Measurements from ENCODE around the gene KRTAP2-2. TPM values are rescaled to one million over a fixed set of nuclear protein-coding genes. Genes with fewer than 3 reads are reported as not detected.
"Not testable (repeated sequence)": the region's sequence is repeated elsewhere in the genome, so short reads cannot be mapped to it uniquely, and the experiment has no call there.

KRTAP2-2 gene, protein sequence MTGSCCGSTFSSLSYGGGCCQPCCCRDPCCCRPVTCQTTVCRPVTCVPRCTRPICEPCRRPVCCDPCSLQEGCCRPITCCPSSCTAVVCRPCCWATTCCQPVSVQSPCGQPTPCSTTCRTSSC
- total RNA-seq (not detected in 2 replicates), polyA plus RNA-seq (not detected in 2 replicates), polyA minus RNA-seq (not detected in 2 replicates), Bru-seq, nascent RNA (not detected), BruChase-seq, experiment 1, labeled RNA remaining after a 6-hour chase (not detected), BruChase-seq, experiment 2, labeled RNA remaining after a 2-hour chase (not detected)
- not detected in 2 replicates for polyA plus RNA-seq (2011; cell fraction: cytosol; rRNA removed)
- polyA plus RNA-seq (2011; cell fraction: nucleus; rRNA removed): not detected in 2 replicates
- not detected in 2 replicates for polyA plus RNA-seq (2012)
- not detected for polyA minus RNA-seq (2011; cell fraction: cytosol; rRNA and poly(A)+ RNA removed)
- polyA minus RNA-seq (2011; cell fraction: nucleus; rRNA and poly(A)+ RNA removed): not detected in 2 replicates
- long read RNA-seq: 0 reads

DNA sequence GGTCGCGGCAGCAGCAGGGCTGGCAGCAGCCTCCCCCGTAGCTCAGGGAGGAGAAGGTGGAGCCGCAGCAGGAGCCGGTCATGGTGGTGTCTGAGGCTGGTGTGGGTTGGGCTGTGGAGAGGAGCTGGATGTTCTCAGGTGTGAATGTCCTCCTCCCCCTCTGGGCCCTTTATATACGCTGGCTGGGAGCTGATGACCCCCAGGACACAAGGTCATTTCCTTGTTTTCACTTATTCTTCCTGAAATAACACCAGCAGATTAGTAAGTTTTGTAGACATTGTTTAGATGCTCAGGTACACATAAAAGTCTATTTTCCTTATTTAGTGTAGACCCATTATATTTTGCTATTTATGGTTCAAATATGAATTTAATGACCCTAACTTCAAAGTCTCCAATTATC lies at the start of gene KRTAP2-2:
Gene KRTAP2-2 (minus strand): TSS at position 101 of the 400 bp plus-strand sequence. CDS start 19 bp downstream, at position 82.
- H3K4me2 ChIP-seq (ENCODE audit: insufficient read depth, low read length); H3K4me3 ChIP-seq (replicated peaks in 1 of 3; ENCODE audit: insufficient read depth in 1 of 3, low read depth in 1 of 3, low read length in 3 of 3); POLR2A ChIA-PET; H3K27ac ChIP-seq (ENCODE audit: insufficient read depth, low read depth, low read length); H4K20me1 ChIP-seq (replicated peaks; ENCODE audit: control insufficient read depth, extremely low read depth, insufficient read depth, low read length); H2AFZ ChIP-seq (ENCODE audit: low read depth, low read length); DNase-seq (ENCODE audit: low read depth, low spot score); H3K9ac ChIP-seq (replicated peaks; ENCODE audit: extremely low read depth, insufficient read depth, low read length); H3K27me3 ChIP-seq (ENCODE audit: control insufficient read depth in 2 of 2, insufficient read depth in 2 of 2, low read length in 2 of 2); FAIRE-seq; dilution Hi-C loops (cut with MboI; ENCODE audit: extremely low pct_ligation_motif_present, low sequenced_read_pairs); H3K79me2 ChIP-seq (ENCODE audit: control insufficient read depth, insufficient read depth, low read length); CTCF ChIA-PET; H3K36me3 ChIP-seq (ENCODE audit: control insufficient read depth in 2 of 2, extremely low read depth in 1 of 2, insufficient read depth in 2 of 2, low read length in 2 of 2); H3K4me1 ChIP-seq (ENCODE audit: control insufficient read depth, extremely low read depth, insufficient read depth, low read length); H3K9me1 ChIP-seq (replicated peaks; ENCODE audit: control insufficient read depth, extremely low read depth, insufficient read depth, low read length); H3K9me3 ChIP-seq (replicated peaks; ENCODE audit: control insufficient read depth, insufficient read depth, low read length); intact Hi-C loops (cut with micrococcal nuclease); BruUV-seq (replicated peaks): not testable (repeated sequence)

DNA sequence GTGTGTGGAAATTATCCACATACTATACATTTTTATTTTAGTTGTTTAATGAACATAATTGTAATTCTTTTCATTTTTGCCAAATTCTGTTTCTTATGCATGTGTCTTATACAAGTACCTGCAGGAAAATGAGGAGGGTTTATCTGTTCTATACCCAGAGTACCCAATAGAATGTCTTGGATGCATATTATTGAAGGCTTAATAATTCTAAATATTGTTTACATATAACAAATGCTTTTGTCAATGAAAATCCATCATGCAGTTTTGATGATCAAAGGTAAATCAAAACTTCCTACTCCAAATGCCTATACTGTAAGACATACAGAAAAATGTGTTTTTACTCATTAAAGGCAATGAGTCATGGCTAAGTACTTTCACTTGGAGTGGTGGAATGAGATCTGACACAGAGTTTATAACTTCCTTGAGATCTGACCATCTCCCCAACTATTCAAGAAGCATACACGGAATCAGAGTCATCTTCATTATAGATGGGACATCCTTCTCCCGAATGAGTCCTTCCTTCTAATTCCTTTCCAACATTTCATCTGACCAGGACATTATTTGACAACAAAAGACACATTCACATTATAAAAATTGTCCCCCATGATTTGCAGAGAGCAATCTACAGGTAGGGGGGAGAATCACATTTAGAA lies 49.5 kb upstream of the KRTAP2-2 start:
- DNase-seq (ENCODE audit: low read depth, low spot score); H3K79me2 ChIP-seq (ENCODE audit: control insufficient read depth, insufficient read depth, low read length); H3K4me3 ChIP-seq (replicated peaks in 1 of 3; ENCODE audit: insufficient read depth in 1 of 3, low read depth in 1 of 3, low read length in 3 of 3); CTCF ChIA-PET; FAIRE-seq; H4K20me1 ChIP-seq (replicated peaks; ENCODE audit: control insufficient read depth, extremely low read depth, insufficient read depth, low read length); H3K4me1 ChIP-seq (ENCODE audit: control insufficient read depth, extremely low read depth, insufficient read depth, low read length); H3K9me1 ChIP-seq (replicated peaks; ENCODE audit: control insufficient read depth, extremely low read depth, insufficient read depth, low read length); dilution Hi-C loops (cut with MboI; ENCODE audit: extremely low pct_ligation_motif_present, low sequenced_read_pairs); H3K27ac ChIP-seq (ENCODE audit: insufficient read depth, low read depth, low read length); H2AFZ ChIP-seq (ENCODE audit: low read depth, low read length); H3K9me3 ChIP-seq (replicated peaks; ENCODE audit: control insufficient read depth, insufficient read depth, low read length); intact Hi-C loops (cut with micrococcal nuclease); BruUV-seq (replicated peaks); H3K27me3 ChIP-seq (ENCODE audit: control insufficient read depth in 2 of 2, insufficient read depth in 2 of 2, low read length in 2 of 2); H3K36me3 ChIP-seq (ENCODE audit: control insufficient read depth in 2 of 2, extremely low read depth in 1 of 2, insufficient read depth in 2 of 2, low read length in 2 of 2); H3K4me2 ChIP-seq (ENCODE audit: insufficient read depth, low read length); POLR2A ChIA-PET; H3K9ac ChIP-seq (replicated peaks; ENCODE audit: extremely low read depth, insufficient read depth, low read length): not testable (repeated sequence)
- TF ChIP-seq FOS (IDR thresholded peaks at IDR 0.05; ENCODE audit: borderline replicate concordance, insufficient read depth, low read length) (peak; percentile 41), GATA2 (IDR thresholded peaks at IDR 0.05; ENCODE audit: insufficient read depth, insufficient read length, low read depth, low read length) (peak; percentile 16)
